ENCODE data around the gene TERT.

DNA sequence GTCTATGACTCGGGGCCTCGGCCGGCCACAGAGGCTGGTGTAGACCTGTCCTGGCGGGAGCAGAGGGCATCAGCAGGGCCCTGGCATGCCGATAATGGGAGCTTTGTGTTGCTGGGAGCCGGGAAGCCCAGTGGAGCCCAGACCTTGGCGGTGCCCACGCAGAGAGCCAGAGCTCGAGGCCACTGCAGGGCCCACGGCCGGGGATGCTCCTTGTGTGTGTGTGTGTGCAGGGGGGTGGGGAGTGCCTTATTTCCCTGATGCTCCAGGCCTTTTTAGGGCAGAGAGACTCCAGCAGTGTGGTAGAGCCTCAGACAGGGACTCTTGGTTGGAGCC, 75.1 kb downstream of the TERT start:
- no peak for TF ChIP-seq POLR2AphosphoS5 (IDR thresholded peaks at IDR 0.05)
- TF ChIP-seq, protein P1, sequence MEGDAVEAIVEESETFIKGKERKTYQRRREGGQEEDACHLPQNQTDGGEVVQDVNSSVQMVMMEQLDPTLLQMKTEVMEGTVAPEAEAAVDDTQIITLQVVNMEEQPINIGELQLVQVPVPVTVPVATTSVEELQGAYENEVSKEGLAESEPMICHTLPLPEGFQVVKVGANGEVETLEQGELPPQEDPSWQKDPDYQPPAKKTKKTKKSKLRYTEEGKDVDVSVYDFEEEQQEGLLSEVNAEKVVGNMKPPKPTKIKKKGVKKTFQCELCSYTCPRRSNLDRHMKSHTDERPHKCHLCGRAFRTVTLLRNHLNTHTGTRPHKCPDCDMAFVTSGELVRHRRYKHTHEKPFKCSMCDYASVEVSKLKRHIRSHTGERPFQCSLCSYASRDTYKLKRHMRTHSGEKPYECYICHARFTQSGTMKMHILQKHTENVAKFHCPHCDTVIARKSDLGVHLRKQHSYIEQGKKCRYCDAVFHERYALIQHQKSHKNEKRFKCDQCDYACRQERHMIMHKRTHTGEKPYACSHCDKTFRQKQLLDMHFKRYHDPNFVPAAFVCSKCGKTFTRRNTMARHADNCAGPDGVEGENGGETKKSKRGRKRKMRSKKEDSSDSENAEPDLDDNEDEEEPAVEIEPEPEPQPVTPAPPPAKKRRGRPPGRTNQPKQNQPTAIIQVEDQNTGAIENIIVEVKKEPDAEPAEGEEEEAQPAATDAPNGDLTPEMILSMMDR (IDR thresholded peaks at IDR 0.05; ENCODE audit: poor library complexity, severe bottlenecking): no peak
- no peak for TF ChIP-seq MXI1 (conservative IDR thresholded peaks at IDR 0.05; ENCODE audit: poor library complexity, severe bottlenecking)
- TF ChIP-seq EZH2 (IDR thresholded peaks at IDR 0.05; ENCODE audit: borderline replicate concordance, insufficient read depth, low read length, poor library complexity, severe bottlenecking): no peak
- TF ChIP-seq EP300 (conservative IDR thresholded peaks at IDR 0.05; ENCODE audit: poor library complexity, severe bottlenecking): no peak
- no peak for TF ChIP-seq TAF1 (IDR thresholded peaks at IDR 0.05; ENCODE audit: low read depth)

Measured in neural cell (in vitro differentiated cells).